ENCODE data around the gene NOS3. TPM values are rescaled to one million over a fixed set of nuclear protein-coding genes. Genes with fewer than 3 reads are reported as not detected.
"Not testable (repeated sequence)": the region's sequence is repeated elsewhere in the genome, so short reads cannot be mapped to it uniquely, and the experiment has no call there.

The NOS3 gene
- total RNA-seq, 1 donor from 2014 or later, result 28.4 TPM

- no peak for DNase-seq (ENCODE audit: low read depth in 2 of 2)
Measured at GRCh38 chr7:151035026-151035717, 44.4 kb downstream of the NOS3 start.

GRCh38 chr7:151035902-151036301 lies 45.1 kb downstream of the NOS3 start:
- no peak for DNase-seq (ENCODE audit: low read depth in 2 of 2)

DNA sequence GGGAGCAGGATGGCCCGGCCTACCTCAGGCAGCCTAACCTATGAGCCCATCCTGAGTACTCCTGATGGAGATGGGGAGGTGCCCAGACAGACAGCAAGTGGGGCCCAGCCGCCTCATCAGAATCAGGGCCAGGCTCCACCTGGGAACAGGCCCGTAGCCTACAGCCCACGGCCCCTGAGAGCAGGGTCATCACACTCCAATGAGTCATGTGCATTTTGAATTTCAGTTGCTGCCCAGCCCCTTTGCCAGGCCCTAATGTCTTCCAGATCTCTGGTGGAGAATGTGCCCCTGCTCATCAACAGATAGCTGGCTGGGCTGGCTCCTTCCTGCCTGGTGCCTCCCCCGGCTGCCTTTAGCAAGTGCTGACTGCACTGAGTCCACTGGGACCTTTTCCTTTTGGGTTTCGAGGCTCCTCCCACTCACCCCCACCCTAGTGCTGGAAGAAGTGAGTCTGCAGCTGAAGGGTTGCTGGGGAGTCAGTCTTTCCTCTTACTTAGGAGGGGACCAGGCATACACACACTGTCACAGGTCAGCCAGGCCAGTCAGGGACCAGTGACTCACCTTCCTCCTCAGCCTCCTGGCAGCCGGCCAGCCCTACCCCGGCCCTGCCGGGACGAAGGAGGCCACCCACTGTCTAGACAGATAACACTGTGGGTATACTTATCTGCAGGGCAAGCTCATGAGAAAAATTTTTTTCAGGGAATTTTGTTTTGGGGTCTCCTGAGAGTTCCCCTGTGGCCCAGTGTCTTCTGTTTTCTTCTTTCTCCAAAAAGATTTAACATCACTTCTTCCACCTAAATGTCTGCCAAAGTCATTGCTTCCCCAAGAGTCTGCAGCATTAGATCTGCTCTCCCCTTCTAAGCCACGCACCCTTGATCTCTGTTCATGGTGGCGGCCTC lies 48.4 kb downstream of the NOS3 start:
- peak; percentile 63 to 98 for DNase-seq (ENCODE audit: low read depth in 2 of 2)

DNA sequence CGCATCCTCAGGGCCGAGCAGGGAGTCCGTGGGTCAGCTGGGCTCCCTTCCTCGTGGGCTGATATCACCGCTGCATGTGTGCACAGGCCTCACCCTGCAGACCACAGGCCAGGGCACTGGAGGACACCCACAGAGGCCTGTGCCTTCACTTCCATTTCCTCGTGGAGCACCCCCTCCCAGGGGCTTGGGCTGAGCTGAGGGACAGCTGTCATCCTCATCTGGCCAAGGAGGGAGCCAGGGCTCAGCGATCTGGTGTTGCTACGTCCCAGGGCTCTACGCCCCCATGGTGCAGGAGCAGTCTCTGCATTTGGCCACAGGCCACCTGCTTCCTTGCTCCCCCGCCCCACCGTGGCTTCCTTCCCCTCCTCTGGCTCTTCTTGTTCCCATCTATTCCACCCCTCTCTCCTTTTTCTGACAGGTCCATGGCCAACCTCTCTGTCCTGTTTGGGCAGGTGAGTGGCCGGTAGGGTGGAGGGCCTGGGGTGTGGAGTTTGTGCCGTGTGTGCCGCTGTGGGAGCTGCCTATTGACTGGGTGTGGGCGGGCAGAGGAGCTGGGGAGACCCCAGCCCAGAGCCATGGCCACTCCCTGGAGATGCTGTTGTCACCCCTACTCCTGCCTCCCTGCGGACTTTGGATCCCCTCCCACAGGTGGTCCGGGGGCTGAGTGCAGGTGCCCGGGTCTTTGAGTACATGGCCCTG lies 49.2 kb downstream of the NOS3 start:
- DNase-seq (ENCODE audit: low read depth in 2 of 2), result peak in 1 of 2 donors; percentile 37

DNA sequence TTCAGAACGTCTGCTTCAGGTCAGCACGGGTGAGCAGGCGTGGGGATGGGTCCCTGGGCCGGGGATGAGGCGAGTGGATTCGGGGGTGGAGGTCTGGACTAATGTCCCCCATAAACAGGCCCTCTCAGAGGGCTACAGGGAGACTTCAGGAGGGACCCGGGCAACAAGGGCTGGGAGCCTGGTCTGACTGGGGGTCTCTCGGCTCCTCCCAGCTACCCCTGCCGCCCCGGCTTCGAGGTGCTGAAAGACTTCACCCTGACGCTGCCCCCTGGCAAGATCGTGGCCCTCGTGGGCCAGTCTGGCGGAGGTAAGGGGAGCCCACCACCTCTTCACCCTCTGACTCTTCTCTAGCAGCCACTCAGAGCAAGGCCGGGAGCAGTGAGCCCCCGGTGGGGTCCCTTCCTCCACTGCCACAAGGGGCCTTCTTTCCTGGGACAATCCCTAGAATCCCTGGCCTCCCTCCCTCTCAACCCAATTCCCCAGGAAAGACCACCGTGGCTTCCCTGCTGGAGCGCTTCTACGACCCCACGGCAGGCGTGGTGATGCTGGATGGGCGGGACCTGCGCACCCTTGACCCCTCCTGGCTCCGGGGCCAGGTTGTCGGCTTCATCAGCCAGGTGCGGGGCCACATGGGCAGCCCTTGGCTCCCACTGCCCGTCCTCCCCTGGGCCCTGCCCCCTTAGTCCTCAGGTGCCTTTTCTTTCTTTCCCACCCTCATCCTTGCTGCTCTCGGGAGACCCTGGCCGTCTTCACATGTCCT lies 50.0 kb downstream of the NOS3 start:
- DNase-seq (ENCODE audit: low read depth in 2 of 2), result no peak

DNA sequence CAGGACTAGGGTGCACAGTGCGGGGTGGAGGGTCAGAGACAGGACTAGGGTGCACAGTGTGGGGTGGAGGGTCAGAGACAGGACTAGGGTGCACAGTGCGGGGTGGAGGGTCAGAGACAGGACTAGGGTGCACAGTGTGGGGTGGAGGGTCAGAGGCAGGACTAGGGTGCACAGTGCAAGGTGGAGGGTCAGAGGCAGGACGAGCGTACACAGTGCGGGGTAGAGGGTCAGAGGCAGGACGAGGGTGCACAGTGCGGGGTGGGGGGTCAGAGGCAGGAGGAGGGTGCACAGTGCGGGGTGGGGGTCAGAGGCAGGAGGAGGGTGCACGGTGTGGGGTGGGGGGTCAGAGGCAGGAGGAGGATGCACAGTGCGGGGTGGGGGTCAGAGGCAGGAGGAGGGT lies 52.6 kb downstream of the NOS3 start:
- DNase-seq (ENCODE audit: low read depth in 2 of 2), result not testable (repeated sequence)

DNA sequence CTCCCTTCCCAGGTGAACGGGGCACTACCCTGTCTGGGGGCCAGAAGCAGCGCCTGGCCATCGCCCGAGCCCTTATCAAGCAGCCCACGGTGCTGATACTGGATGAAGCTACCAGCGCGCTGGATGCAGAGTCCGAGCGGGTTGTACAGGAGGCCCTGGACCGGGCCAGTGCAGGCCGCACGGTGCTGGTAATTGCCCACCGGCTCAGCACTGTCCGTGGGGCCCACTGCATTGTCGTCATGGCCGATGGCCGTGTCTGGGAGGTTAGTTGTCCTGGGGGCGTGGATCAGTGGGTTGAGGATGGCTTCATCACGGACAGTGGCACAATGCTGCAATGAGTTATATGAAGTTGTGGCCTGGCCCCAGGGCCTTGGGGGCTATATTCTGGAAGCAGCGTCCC lies 53.1 kb downstream of the NOS3 start:
- no peak for DNase-seq (ENCODE audit: low read depth in 2 of 2)

DNA sequence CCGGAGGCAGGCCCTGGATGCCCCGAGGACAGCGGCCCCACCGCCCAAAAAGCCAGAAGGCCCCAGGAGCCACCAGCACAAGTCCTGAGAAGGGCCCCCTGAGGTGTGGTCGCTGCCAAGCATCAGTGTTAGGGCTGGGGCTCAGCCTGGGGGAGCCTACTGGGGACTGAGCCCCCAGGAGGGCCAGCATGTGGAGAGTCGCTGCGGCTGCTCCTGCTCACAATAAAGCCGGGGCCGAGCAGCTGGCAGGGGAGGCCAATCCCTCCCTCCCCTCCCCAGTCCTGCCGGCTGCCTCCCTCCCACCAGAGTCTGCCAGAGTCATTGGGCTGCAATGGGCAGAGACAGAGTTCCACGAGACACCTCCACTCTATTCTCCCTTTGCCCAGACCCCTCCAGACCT lies 54.4 kb downstream of the NOS3 start:
- no peak for DNase-seq (ENCODE audit: low read depth in 2 of 2)

DNA sequence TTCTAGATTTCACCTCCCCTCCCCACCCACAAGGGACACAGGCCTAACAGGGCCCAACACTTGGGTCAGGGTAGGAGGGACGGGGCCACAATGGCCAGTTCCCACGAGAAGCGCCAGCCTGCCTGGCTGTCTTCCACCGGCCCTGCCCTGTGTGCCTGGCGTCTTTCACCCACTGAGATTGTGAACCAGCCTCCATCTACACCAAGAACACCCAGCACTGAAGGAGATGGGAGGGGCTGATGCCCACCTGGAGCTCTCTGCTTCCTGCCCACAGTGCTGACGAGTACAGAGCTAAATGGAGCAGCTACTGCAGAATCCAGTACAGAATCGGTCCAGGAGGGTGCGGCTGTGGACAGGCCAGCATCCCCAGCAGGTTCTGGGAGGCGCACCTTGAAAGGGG lies 55.1 kb downstream of the NOS3 start:
- no peak for DNase-seq (ENCODE audit: low read depth in 2 of 2)

DNA sequence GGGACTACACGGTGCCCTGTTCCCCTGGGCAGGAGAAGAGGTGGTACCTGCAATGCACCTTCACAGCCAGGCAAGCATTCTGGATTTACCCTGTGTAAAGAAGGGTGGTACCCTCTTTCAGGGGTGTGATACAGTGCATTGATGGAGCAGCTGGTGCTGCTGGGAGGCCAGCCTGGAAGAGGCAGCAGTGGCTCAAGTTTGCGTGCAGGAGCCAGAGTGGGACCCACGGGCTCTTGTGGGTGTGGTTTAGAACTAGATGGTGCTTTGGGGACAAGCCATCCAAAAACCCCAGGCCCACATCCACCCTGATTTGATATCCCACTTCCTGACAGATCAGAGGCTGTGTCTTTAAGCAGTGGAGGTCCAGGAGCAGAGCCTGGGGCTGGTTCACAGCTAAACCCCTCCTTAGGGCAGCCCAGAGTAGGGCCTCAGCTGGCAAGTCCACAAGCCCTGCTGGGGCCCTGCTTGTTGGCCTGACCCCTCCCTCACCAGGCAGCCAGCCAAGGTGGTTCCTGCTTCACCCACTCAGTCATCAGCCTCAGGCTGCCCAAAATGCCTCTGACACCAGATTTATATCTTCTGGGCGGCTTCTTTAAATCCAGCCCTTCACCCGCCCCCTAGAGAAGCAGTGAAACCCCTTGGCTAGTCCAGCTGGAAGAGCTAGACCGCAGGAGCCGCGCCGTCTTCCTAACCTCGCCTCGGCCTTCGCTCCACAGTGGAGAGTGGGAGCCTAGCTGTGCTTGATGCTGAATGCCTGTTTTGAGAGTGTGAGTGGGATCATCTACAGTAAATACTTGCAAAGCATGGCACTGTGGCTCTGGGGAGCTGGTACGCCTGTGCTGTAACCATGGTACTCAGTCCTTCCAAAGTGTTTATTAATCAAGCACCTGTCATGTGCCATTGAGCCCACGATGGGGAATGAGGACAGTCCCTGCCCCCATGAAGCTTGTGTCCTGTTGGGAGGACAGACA lies 56.1 kb downstream of the NOS3 start:
- peak in 1 of 2 donors; percentile 16 for DNase-seq (ENCODE audit: low read depth in 2 of 2)

DNA sequence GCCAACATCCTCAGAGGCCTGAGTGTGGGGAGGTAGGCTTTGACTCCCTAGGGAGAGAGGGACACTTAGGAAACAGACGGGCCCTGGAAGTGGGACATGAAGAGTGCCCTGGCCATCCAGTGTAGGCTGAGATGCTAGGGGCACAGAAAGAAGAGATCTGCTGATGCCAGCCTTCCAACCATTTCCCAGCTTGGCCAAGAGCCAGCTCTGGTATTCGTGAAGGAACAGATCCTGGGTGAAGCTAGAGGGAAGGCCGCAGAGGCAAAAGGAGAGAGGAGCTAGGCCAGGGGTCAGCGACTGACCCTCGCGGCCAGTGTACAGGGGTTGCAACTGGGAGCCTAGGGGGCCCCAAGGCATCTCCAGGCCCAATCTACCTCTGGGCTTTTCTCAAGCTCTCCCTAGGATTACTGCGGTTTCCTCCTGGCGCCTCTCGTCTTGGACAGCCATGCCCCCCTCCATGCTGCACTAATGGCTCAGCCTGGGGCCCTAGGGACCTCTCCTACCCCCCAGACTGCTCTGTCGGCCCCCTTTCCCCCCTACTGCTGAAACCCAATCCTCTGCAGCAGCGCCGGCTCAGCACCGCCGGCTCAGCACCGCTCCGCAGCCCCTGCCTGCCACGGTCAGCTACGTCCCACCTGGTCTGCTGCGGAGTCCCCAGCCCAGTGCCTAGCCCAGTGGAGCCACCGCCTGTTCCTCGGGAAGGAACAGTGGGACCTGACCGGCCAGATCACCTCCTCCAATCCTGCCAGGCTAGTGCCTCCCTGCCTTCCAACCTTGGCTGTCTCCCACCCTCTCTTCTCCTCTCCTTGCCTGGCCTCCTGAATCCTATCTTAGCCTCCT lies 57.4 kb downstream of the NOS3 start, which contains the start of gene ASIC3:
Gene ASIC3 (plus strand): TSS at position 556 of the 840 bp plus-strand sequence. CDS start 355 bp downstream, outside the sequence.
- no peak for DNase-seq (ENCODE audit: low read depth in 2 of 2)

- DNase-seq (ENCODE audit: low read depth in 2 of 2), result no peak
Measured at GRCh38 chr7:151048911-151049463, 58.2 kb downstream of the NOS3 start.

DNA sequence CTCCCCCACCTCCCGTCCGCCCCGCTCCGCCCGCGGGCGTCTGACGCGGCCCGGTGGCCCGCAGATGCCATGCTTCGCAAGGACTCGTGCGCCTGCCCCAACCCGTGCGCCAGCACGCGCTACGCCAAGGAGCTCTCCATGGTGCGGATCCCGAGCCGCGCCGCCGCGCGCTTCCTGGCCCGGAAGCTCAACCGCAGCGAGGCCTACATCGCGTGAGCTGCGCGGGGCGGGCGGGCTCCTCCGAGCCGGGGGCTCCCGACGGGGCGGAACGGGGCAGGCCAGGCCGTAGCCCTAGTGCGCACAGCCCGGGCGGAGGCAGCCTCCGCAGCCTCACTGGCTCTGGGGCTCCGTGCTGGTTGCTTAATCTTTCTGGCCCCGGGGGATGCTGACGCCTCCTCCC lies 60.3 kb downstream of the NOS3 start:
- DNase-seq (ENCODE audit: low read depth in 2 of 2), result peak in 1 of 2 donors; percentile 80

GRCh38 chr7:151053096-151053495 lies 62.3 kb downstream of the NOS3 start:
- DNase-seq (ENCODE audit: low read depth in 2 of 2), result no peak

- no peak for DNase-seq (ENCODE audit: low read depth in 2 of 2)
Measured at GRCh38 chr7:151053751-151054150, 62.9 kb downstream of the NOS3 start.

GRCh38 chr7:151056283-151056665 lies 65.5 kb downstream of the NOS3 start:
- DNase-seq (ENCODE audit: low read depth in 2 of 2), result no peak

DNA sequence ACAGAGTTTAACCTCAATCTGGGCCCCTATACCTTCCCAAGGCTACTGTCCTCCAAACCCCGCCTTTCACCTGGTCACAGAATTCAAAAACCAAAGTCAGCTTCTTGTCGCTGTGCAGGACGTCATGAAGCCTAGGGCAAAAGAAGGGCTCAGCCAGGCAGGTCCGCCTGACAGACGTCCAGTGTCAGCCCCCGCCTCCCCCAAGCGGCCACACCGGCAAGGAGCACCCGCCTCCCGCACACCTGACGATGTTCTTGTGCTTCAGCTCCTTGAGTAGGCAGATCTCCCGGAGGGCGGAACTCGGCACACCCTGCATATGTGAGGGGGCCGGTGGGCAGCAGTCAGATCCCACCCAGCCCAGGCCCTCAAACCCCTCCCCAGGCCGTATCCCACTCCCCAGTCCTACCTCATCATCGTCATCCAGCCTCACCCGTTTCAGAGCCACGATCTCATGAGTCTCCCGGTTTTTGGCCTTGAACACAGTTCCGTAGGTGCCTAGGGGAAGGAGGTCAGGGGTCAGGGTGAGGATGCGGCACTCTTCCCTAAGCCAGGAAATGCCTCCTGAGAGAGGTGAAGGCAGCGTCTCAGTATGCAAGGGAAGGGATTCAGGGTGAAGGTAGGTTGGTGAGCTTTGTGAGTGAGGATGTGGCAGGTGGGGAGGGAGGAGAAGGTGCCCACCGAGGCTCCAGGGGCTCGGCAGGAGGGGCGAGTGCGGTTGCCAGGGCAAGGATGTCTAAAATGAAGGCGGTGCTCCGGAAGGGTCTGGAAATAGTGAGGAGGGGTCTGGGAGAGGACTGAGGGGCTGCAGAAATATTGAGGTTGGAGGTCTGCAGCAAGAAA lies 66.1 kb downstream of the NOS3 start:
- no peak for DNase-seq (ENCODE audit: low read depth in 2 of 2)

DNA sequence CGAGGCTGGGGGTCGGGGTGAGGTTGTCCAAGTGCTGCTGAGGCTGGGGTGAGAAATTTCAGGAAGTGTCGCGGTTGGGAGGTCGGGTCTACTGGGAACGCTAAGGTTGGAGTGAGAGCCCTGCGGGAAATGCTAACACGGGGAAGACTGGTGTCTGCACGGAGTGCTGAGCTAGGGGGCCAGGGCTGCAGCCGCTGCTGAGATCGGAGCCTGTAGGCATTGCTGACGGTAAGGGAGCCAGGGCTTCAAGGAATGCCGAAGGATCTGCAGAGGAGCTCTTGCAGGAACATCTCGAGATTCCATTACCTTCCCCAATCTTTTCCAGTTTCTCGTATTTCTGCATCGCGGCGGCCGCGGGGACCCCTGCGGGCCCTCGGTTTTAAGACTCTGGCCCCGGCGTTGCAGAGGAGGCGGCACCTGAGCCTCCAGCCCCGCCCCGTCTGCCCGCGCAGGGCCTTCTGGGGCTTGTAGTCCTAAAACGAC lies 66.7 kb downstream of the NOS3 start, which contains the start of gene CDK5:
Gene CDK5 (minus strand): TSS at position 392 of the 483 bp plus-strand sequence. CDS start 49 bp downstream, at position 343.
- DNase-seq (ENCODE audit: low read depth in 2 of 2), result no peak
